ENCODE results near the gene CLEC4C.

The CLEC4C gene

GRCh38 chr12:7723926-7724325, 23.2 kb downstream of the CLEC4C start:
- DNase-seq (ENCODE audit: low read depth, low spot score): no peak

- no peak for DNase-seq (ENCODE audit: low read depth, low spot score)
Measured at GRCh38 chr12:7719946-7720730, 27.0 kb downstream of the CLEC4C start.

- DNase-seq (ENCODE audit: low read depth, low spot score): peak; percentile 3
Measured at GRCh38 chr12:7716381-7716780, 30.8 kb downstream of the CLEC4C start.

- no peak for DNase-seq (ENCODE audit: low read depth, low spot score)
Measured at GRCh38 chr12:7712841-7713442, 34.2 kb downstream of the CLEC4C start.

- DNase-seq (ENCODE audit: low read depth, low spot score): no peak
Measured at GRCh38 chr12:7711133-7711532, 36.0 kb downstream of the CLEC4C start, which contains the start of gene DPPA3. Gene DPPA3, plus strand, starts transcription at chr12:7711433. Its CDS starts 138 bp downstream, at chr12:7711571.

GRCh38 chr12:7709969-7710675, 37.1 kb downstream of the CLEC4C start:
- no peak for DNase-seq (ENCODE audit: low read depth, low spot score)

- no peak for DNase-seq (ENCODE audit: low read depth, low spot score)
Measured at GRCh38 chr12:7705846-7706245, 41.3 kb downstream of the CLEC4C start.

GRCh38 chr12:7695566-7696197, 51.5 kb downstream of the CLEC4C start, which contains the start of gene GDF3:
Gene GDF3, minus strand, starts transcription at chr12:7695775. Its CDS starts 47 bp downstream, at chr12:7695728.
- DNase-seq (ENCODE audit: low read depth, low spot score): peak; percentile 2

- no peak for DNase-seq (ENCODE audit: low read depth, low spot score)
Measured at GRCh38 chr12:7695237-7695560, 52.0 kb downstream of the CLEC4C start.

GRCh38 chr12:7694556-7695236, 52.5 kb downstream of the CLEC4C start:
- DNase-seq (ENCODE audit: low read depth, low spot score): no peak

GRCh38 chr12:7693793-7694192, 53.4 kb downstream of the CLEC4C start:
- DNase-seq (ENCODE audit: low read depth, low spot score): no peak

- DNase-seq (ENCODE audit: low read depth, low spot score): no peak
Measured at GRCh38 chr12:7681535-7681934, 65.6 kb downstream of the CLEC4C start.

Data from astrocyte of the hippocampus (primary cell).